Cortex of kidney (tissue), 1 donor: ENCODE measurements around the gene LRFN5.
"Not testable (repeated sequence)": the region's sequence is repeated elsewhere in the genome, so short reads cannot be mapped to it uniquely, and the experiment has no call there.

Experiments used
- DNase-seq: peaks from one replicate; lab custom pipeline; 2025; lab: John Stamatoyannopoulos, UW

LRFN5 gene

GRCh38 chr14:41606532-41607303, at the start of gene LRFN5:
LRFN5 (plus strand) TSS chr14:41606876.
- no peak for DNase-seq

DNA sequence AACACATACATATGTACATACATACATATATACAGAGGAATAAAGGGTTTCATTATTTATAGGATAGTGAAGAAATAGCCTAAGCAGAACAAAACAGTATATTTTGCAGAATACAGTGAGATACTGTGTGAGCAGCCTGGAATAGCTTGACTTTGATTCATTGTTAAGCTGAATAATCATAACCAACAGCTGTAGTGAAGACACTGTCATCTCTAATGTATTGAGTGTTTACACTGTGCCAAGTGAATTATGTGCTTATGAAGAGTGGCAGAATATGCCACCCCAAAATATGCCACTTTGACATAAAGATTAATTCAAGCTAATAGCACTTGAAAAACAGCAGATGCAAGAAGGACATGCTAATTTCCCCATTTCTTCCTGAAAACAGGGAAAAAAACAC, 48.2 kb upstream of the LRFN5 start:
- DNase-seq: no peak

- DNase-seq: not testable (repeated sequence)
Measured at GRCh38 chr14:41566864-41567263, 39.8 kb upstream of the LRFN5 start.

- no peak for DNase-seq
Measured at GRCh38 chr14:41568979-41569378, 37.7 kb upstream of the LRFN5 start.

- DNase-seq: no peak
Measured at GRCh38 chr14:41570415-41571155, 36.1 kb upstream of the LRFN5 start.

GRCh38 chr14:41586237-41586636, 20.4 kb upstream of the LRFN5 start:
- DNase-seq: no peak

- no peak for DNase-seq
Measured at GRCh38 chr14:41597647-41598046, 9.0 kb upstream of the LRFN5 start.

DNA sequence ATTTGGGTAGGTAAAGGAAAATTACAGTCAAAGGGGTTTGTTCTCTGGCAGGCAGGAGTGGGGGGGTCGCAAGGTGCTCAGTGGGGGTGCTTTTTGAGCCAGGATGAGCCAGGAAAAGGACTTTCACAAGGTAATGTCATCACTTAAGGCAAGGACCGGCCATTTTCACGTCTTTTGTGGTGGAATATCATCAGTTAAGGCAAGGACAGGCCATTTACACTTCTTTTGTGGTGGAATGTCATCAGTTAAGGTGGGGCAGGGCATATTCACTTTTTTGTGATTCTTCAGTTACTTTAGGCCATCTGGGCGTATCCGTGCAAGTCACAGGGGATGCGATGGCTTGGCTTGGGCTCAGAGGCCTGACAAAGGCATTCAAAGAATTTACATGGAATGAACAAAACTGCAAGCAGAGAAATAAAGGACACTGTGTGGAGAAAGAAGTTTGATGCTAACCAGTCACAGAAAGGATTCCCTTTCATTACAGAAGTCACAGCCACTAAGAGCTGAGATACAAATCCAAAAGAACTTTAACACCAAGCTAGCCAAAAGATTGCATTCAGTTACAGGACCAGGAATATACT, 6.8 kb upstream of the LRFN5 start:
- DNase-seq: not testable (repeated sequence)

- no peak for DNase-seq
Measured at GRCh38 chr14:41604721-41605531, 1.8 kb upstream of the LRFN5 start.

- DNase-seq: no peak
Measured at GRCh38 chr14:41605550-41606281, 960 bp upstream of the LRFN5 start.

GRCh38 chr14:41606282-41606531, 469 bp upstream of the LRFN5 start:
- no peak for DNase-seq

GRCh38 chr14:41607304-41607775, 664 bp downstream of the LRFN5 start:
- DNase-seq: no peak

DNA sequence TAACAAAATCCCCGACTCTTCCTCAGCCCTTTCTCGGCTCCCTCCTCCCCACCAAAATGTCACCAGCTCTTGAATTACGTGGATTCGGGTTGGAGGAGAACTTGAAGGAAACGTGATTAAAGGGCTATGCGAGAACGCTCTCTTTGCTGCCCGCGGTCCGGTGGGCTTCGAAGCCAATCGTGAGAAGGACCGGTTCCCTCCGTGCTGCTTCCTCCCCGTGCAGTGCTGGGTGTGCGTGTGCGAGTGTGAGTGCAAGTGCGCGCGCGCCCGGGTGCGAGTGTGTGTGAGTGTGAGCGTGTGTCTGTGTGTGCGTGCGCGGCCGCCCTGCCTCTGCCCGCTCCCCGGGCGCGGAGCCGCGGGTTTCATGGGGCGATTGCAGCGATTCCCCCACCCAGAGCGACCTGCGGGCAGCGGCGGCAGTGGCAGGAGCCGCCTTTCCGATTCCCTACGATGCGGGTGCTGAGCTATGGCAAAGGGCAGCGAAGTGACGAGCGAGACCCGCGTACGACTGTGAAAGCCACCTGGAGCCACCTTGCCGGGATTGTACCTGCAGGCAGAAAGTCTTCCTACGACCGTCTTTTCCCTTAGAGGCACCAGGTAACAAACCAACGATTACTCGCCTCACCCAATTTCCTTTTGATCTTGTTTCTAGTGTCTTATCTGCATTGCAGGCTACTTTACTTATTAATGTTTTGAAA, 1.4 kb downstream of the LRFN5 start:
- no peak for DNase-seq

DNA sequence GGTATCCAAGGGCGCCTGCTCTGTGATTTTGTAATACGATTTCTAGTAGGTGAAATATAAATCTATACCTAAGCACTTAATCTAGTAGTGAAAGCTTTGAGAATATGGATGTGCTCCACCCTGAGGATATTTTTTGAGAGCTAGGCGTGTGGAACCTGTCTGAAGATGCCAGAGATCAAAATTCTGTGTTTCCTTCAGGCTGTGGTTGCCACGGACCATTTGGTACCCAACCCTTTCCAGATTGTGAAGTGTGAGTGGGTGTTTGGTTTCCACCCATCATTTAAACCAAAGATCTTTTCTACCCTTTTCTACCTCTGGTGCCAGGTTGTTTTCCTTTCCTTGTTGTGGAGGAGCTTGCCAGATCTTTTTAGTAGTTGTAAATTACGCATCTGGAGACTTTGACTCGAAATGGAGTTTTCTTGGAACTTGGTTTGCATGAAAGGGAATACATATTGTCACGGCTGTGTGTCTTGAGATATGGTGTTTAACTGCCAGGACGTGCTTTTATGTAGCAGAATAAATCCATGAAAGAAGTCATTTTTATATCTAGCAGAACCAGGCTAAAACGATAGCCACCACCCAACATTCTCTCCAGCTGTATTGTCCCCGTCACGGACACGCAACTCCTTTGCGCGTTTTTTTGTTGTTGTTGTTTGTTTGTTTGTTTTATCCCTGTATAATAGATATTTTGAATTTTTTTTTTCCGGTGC, 2.2 kb downstream of the LRFN5 start:
- DNase-seq: no peak

DNA sequence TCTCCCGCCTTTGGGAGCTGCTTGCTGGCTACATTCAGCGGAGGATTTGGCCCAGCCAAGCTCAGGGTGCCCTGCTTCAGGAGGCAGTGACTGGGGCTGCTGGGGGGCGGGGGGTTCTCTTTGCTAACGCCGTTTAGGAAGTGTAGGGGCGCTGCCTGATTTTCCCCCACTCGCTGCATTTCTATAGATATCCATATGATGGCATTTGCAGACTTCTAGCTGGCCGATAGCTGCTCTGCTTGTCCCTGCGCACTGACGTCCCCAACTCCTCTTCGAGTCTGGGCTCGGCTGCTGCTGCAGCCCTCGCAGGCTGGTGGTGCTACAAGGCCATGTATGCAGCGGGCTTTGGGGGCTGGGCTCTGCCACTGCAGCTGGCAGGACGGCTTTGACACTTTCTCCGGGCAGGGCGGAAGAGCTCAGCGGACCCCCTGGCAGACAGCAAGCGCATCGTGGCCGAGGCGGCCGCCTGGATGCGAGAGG, 3.1 kb downstream of the LRFN5 start:
- no peak for DNase-seq

DNA sequence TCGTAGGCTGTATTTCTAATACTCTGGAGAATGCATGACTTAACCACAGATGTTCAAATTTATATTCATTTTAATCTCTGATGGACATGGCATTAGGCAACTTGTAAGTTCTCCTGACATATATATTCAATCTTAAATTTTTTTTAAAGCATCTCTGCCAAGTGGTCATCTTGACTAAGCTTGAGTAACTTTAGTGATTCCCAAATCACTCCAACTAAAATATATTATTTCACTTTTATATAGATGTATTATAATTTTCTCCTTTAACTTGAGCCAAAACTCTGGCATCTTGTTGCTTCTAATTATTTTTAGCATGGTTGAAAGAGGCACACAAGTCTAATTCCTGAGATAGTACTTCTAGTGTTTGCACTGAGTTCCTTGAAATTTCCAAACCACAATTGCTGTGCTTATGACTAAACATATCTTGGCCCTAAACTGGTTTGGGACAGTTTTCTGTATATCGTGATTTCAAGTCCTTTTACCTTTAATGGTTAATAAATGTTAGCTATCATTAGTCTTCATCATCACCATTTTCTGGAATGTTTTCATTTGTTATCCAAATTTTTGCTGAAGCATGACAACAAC, 8.4 kb downstream of the LRFN5 start:
- DNase-seq: no peak

- no peak for DNase-seq
Measured at GRCh38 chr14:41623736-41624135, 17.1 kb downstream of the LRFN5 start.

DNA sequence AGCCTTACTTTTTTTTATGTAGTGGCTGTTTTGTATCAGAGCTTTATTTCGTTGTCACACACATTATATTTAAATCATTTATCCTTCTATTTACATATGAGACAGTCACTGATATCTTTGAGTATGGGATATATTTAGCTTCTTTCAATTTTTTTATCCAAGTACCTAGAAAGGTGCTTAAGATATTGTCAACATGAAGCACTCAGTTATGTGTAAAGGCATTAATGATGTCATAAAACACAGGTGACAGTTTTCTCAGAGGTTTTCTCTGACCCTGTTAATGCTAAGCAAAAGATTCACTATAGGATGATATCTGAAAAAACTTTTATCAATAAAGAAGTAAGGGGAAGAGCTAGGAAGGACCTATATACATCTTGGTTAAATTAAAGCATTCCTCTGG, 23.2 kb downstream of the LRFN5 start:
- no peak for DNase-seq

- no peak for DNase-seq
Measured at GRCh38 chr14:41634286-41634685, 27.6 kb downstream of the LRFN5 start.
